Dendritic cell treated with granulocyte-macrophage colony-stimulating factor and Interleukin-4, amounts not matched to agents 40 ng/mL and 50 ng/mL, for 4 days (primary cell): Measurements from ENCODE around the gene BPIFB3.

ENCODE experiments used
- H3K27ac Mint-ChIP-seq: one replicate; pipeline ENCODE4 v1.8.0; 2022; ENCODE audit warnings: mild to moderate bottlenecking, mixed read lengths
- H3K27me3 Mint-ChIP-seq: one replicate; pipeline ENCODE4 v1.8.0; 2022; ENCODE audit warnings: mild to moderate bottlenecking, mixed read lengths
- H3K36me3 Mint-ChIP-seq: one replicate; pipeline ENCODE4 v1.8.0; 2022; ENCODE audit warnings: low read depth, mixed read lengths
- H3K4me1 Mint-ChIP-seq: one replicate; pipeline ENCODE4 v1.8.0; 2022; ENCODE audit warnings: low read depth, mixed read lengths
- H3K4me3 Mint-ChIP-seq: one replicate; pipeline ENCODE4 v1.8.0; 2022; ENCODE audit warnings: mild to moderate bottlenecking, moderate library complexity, mixed read lengths
- H3K9me3 Mint-ChIP-seq: one replicate; pipeline ENCODE4 v1.8.0; 2022; ENCODE audit warnings: mixed read lengths
- intact Hi-C: fragments of 100-400 bp; cut with micrococcal nuclease; formaldehyde crosslinking; loops from one replicate; pipeline ENCODE4 v1.15.0; 2022

BPIFB3 gene

DNA sequence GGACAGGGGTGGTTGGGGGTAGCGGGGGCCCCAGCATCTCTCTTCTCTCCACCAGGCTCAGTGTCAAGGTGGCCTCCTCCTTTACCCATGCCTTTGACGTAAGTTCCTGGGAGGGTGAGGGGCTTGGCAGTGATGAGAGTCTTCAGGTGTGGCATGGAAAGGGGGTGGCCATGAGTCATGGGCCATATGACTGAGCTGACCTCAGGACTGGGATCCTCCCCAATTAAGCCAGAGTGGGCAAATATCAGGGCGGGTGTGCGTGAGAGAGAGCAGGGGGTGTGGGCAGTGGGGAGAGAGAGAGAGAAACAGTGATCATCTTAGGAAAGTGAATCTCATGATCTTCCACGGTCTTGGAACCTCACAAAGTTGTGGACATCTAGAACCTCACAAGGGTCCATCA is 17.5 kb downstream of the BPIFB3 start:
- intact Hi-C loops = no loop called here

GRCh38 chr20:33072362-33072761 is 18.7 kb downstream of the BPIFB3 start:
- peaks cover 11% of the 10 kb centered on the region for H3K4me1 Mint-ChIP-seq
- intact Hi-C loops = no loop called here
- H3K4me3 Mint-ChIP-seq = no peak overlapping the region
- no peaks in the 10 kb centered on the region for H3K9me3 Mint-ChIP-seq
- no peak overlapping the region for H3K27ac Mint-ChIP-seq
- H3K27me3 Mint-ChIP-seq = peaks cover 2% of the 10 kb centered on the region
- no peaks in the 10 kb centered on the region for H3K36me3 Mint-ChIP-seq

More for the DNA sequence above, 17.5 kb downstream of the BPIFB3 start:
- Mint-ChIP-seq H3K4me3 (no peak overlapping the region), H3K4me1 (peaks cover 13% of the 10 kb centered on the region), H3K36me3 (no peaks in the 10 kb centered on the region), H3K27ac (no peak overlapping the region), H3K9me3 (no peaks in the 10 kb centered on the region), H3K27me3 (peaks cover 2% of the 10 kb centered on the region)

GRCh38 chr20:33072813-33073212 is 19.1 kb downstream of the BPIFB3 start:
- Mint-ChIP-seq H3K4me3 (no peak overlapping the region), H3K9me3 (no peaks in the 10 kb centered on the region), H3K36me3 (no peaks in the 10 kb centered on the region), H3K27me3 (peaks cover 2% of the 10 kb centered on the region), H3K4me1 (peaks cover 6% of the 10 kb centered on the region), H3K27ac (no peak overlapping the region)
- intact Hi-C loops = no loop called here

DNA sequence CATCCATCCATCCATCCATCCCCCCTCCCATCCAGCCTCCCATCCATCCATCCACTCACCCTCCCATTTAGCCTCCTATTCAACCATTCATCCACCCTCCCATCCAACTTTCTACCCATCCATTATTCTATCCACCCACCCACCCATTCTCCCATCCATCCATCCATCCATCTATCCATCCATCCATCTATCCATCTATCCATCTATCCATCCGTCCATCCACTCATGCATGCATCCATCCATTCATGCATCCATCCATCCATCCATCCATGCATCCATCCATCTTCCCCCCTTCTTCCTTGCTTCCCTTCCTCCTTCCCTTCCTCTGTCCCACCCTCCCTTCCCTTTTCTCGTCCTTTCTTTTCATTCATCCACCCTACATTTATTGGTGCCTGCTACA is 21.0 kb downstream of the BPIFB3 start:
- no peak overlapping the region for H3K27ac Mint-ChIP-seq
- H3K4me1 Mint-ChIP-seq = no peaks in the 10 kb centered on the region
- intact Hi-C loops = no loop called here
- no peaks in the 10 kb centered on the region for H3K36me3 Mint-ChIP-seq
- H3K9me3 Mint-ChIP-seq = no peaks in the 10 kb centered on the region
- no peak overlapping the region for H3K4me3 Mint-ChIP-seq
- no peaks in the 10 kb centered on the region for H3K27me3 Mint-ChIP-seq

GRCh38 chr20:33075281-33075680 is 21.6 kb downstream of the BPIFB3 start:
- H3K4me1 Mint-ChIP-seq = no peaks in the 10 kb centered on the region
- intact Hi-C loops = no loop called here
- no peaks in the 10 kb centered on the region for H3K36me3 Mint-ChIP-seq
- no peaks in the 10 kb centered on the region for H3K27me3 Mint-ChIP-seq
- H3K4me3 Mint-ChIP-seq = no peak overlapping the region
- H3K27ac Mint-ChIP-seq = no peak overlapping the region
- no peaks in the 10 kb centered on the region for H3K9me3 Mint-ChIP-seq

DNA sequence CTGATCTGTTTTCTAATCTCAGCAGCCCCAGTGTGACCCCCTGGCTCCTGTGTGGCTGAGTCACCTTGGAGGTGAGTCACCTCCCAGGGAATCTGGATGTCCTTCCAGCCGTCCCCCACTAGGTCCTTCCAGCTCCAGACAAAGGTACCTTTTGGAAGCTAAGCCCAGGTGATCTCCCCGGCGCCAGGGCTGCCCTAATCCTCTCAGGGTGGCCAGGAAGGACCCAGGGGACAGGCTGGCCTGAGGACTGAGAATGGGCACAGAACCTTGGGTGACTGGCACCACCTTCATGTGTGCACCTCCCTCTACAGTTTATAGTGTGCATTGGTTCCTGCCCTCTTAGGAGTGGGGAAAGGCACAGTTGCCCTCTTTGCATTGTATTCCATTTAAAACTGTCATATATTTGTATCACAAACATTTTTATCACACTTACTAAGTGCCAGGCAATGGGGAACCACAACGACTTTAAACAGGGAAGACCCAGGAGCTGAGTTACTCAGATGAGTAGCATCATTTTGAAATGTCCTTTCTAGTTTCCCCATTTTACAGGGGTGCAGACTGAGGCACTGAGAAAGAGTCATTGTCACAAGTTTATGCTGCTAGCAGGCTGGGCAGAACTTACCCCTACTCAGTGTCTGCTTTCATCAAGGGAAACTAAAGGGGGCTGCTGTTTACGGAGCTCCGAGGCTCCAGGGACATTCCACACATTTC is 23.1 kb downstream of the BPIFB3 start:
- Mint-ChIP-seq H3K27ac (no peak overlapping the region), H3K4me1 (no peaks in the 10 kb centered on the region), H3K4me3 (no peak overlapping the region), H3K27me3 (no peaks in the 10 kb centered on the region), H3K36me3 (no peaks in the 10 kb centered on the region), H3K9me3 (no peaks in the 10 kb centered on the region)
- intact Hi-C loops = no loop called here

- no peak within 1 kb of the TSS for H3K4me3 Mint-ChIP-seq
- H3K9me3 Mint-ChIP-seq = no peaks in the 10 kb centered on the region
- no peaks in the 10 kb centered on the region for H3K27me3 Mint-ChIP-seq
- intact Hi-C loops = no loop called here
- H3K4me1 Mint-ChIP-seq = no peaks in the 10 kb centered on the region
- H3K36me3 Mint-ChIP-seq = no peaks in the 10 kb centered on the region
- H3K27ac Mint-ChIP-seq = no peak within 1 kb of the TSS
Measured at GRCh38 chr20:33079259-33079658, 25.6 kb downstream of the BPIFB3 start, which contains the start of gene BPIFB4. TSS of gene BPIFB4 (plus strand) at chr20:33079643. CDS start at chr20:33081527, 1,884 bp downstream.

DNA sequence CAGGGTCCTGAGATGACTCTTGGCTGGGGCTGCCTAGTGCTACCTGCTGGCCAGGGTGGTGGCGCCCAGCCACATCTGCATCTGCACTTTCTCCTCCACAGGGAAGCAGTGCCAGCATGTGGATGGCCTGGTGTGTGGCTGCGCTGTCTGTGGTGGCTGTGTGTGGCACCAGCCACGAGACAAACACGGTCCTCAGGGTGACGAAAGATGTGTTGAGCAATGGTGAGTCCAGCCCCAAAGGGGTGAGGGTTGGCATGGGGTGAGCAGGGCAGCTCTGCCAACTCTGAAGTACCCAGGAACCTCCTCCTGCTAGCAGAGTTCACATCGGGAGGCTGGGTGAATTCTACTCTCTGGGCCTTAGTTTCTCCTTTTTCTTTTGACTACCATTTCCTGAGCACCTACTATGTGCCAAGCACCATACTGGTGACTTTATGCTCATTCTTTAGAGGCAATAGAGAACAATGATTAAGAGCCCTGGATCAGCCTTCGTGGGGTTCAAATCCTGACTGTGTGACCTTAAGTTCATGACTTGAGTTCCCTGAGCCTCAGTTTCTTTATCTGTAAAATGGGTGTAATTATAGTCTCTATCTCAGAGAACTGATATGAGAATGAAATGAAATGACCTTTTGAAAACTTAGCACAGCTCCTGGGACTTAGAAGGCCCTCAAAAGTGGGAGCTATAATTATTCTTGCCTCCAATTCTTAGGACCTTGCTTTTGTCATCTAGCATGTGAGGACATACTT is 27.9 kb downstream of the BPIFB3 start:
- Mint-ChIP-seq H3K4me1 (no peaks in the 10 kb centered on the region), H3K27me3 (no peaks in the 10 kb centered on the region), H3K4me3 (no peak overlapping the region), H3K36me3 (no peaks in the 10 kb centered on the region), H3K9me3 (no peaks in the 10 kb centered on the region), H3K27ac (no peak overlapping the region)
- intact Hi-C loops = no loop called here

- no peaks in the 10 kb centered on the region for H3K4me1 Mint-ChIP-seq
- no peaks in the 10 kb centered on the region for H3K27me3 Mint-ChIP-seq
- H3K36me3 Mint-ChIP-seq = no peaks in the 10 kb centered on the region
- H3K27ac Mint-ChIP-seq = no peak overlapping the region
- no peaks in the 10 kb centered on the region for H3K9me3 Mint-ChIP-seq
- intact Hi-C loops = no loop called here
- no peak overlapping the region for H3K4me3 Mint-ChIP-seq
Measured at GRCh38 chr20:33082546-33082945, 28.8 kb downstream of the BPIFB3 start.

DNA sequence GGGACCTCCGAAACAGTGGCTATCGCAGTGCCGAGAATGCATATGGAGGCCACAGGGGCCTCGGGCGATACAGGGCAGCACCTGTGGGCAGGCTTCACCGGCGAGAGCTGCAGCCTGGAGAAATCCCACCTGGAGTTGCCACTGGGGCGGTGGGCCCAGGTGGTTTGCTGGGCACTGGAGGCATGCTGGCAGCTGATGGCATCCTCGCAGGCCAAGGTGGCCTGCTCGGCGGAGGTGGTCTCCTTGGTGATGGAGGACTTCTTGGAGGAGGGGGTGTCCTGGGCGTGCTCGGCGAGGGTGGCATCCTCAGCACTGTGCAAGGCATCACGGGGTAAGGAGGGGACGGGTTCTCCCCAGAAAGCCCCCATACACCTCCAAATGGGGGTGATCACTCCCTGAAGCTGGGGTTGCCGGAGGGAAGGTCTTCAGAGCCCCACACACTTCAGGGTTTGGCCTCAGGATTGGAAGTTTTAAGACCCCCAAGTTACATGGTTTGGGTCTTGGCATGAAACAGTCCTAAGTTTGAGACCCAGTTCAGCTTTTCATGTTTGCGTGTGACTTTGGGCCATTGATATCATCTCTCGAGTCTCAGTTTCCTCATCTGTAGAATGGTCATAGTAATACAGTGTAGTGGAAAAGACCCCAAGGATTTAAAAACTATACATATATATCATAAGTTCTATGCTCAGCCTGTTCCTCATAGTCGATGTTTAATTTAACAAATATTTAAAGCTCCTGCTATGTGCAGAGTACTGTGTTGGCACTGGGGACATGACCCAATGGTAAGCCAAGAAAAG is 30.0 kb downstream of the BPIFB3 start:
- Mint-ChIP-seq H3K36me3 (no peaks in the 10 kb centered on the region), H3K4me3 (no peak overlapping the region), H3K9me3 (no peaks in the 10 kb centered on the region)

GRCh38 chr20:33084722-33085121 is 31.0 kb downstream of the BPIFB3 start:
- Mint-ChIP-seq H3K4me1 (no peaks in the 10 kb centered on the region), H3K9me3 (no peaks in the 10 kb centered on the region), H3K27me3 (no peaks in the 10 kb centered on the region), H3K4me3 (no peak overlapping the region), H3K27ac (no peak overlapping the region), H3K36me3 (no peaks in the 10 kb centered on the region)
- intact Hi-C loops = no loop called here

More for the DNA sequence above, 30.0 kb downstream of the BPIFB3 start:
- Mint-ChIP-seq H3K27ac (no peak overlapping the region), H3K27me3 (no peaks in the 10 kb centered on the region), H3K4me1 (no peaks in the 10 kb centered on the region)
- intact Hi-C loops = no loop called here

DNA sequence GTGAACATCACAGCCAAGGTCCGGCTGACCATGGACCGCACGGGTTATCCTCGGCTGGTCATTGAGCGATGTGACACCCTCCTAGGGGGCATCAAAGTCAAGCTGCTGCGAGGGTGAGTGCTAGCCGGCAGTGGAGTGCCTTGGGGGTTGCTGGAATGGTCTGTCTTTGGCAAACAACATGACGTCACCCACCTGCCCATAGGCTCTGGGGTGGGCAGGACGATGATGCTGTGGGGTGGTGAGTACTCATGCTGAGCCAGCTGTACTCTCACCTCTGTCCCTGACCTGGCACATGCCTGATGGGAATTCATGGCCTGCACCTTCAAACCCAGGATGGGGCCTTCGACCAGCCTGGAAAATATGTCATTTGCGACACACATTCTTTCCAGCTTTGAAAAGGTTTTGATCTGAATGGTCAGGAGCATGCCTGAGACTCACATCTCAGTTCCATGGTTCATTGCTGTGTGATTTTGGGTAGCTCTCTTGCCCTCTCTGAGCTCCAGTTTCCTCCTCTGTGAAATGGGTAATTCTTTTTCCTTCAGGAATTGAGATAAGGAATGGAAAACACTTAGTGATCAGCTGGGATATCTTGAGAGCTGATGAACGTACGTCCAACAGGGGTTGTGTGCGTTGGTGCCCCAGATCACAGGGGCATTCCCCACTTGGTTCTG is 32.5 kb downstream of the BPIFB3 start:
- H3K4me1 Mint-ChIP-seq = no peaks in the 10 kb centered on the region

GRCh38 chr20:33091147-33091546 is 37.4 kb downstream of the BPIFB3 start:
- intact Hi-C loops = no loop called here
- Mint-ChIP-seq H3K4me3 (no peak overlapping the region), H3K27me3 (no peaks in the 10 kb centered on the region), H3K9me3 (no peaks in the 10 kb centered on the region), H3K4me1 (no peaks in the 10 kb centered on the region), H3K36me3 (no peaks in the 10 kb centered on the region), H3K27ac (no peak overlapping the region)

More for the DNA sequence above, 32.5 kb downstream of the BPIFB3 start:
- Mint-ChIP-seq H3K27me3 (no peaks in the 10 kb centered on the region), H3K36me3 (no peaks in the 10 kb centered on the region), H3K27ac (no peak overlapping the region), H3K9me3 (no peaks in the 10 kb centered on the region), H3K4me3 (no peak overlapping the region)
- intact Hi-C loops = no loop called here
